ENCODE results near the gene TGM2. TPM values are rescaled to one million over a fixed set of nuclear protein-coding genes. Genes with fewer than 3 reads are reported as not detected.

Gene TGM2
- total and polyA plus RNA-seq, 9 of the 15 experiments (the other 6 are each of a cell fraction or from before 2014, with no cell fraction given), result 5.5 to 78.5 (median 37.6) TPM

GRCh38 chr20:38159566-38159956, 5.5 kb downstream of the TGM2 start (continued):
- TF ChIP-seq ID3 (CRISPR knock-in tag; IDR thresholded peaks at IDR 0.05) (no peak), ID3 (tag; IDR thresholded peaks at IDR 0.05) (peak; percentile 82), DMBX1 (CRISPR knock-in tag; IDR thresholded peaks at IDR 0.05; ENCODE audit: borderline replicate concordance) (peak; percentile 11; the same call in 1 of the 2 replicates), ESRRA (IDR thresholded peaks at IDR 0.05; ENCODE audit: borderline replicate concordance, low read depth) (peak; percentile 100), ZNF589 (CRISPR knock-in tag; IDR thresholded peaks at IDR 0.05; ENCODE audit: low read depth) (0 out of 2 replicates have a peak, but pooled peaks have one; percentile 3), RBM25 (IDR thresholded peaks at IDR 0.05; ENCODE audit: low read depth, low read length, severe bottlenecking) (peak; percentile 100), HDAC1 (IDR thresholded peaks at IDR 0.05) (peak in 1 of 2 experiments; percentile 83; a peak in 2 of 4 replicates), BCOR (IDR thresholded peaks at IDR 0.05) (peak; percentile 100), HDGF (IDR thresholded peaks at IDR 0.05) (peak; percentile 66; the same call in 1 of the 2 replicates), SMARCA5 (IDR thresholded peaks at IDR 0.05) (peak; percentile 99), CBX3 (IDR thresholded peaks at IDR 0.05; ENCODE audit: borderline replicate concordance in 1 of 2, low read length in 2 of 2) (peak in 1 of 2 experiments; percentile 78; a peak in 2 of 3 replicates)
